HCT116 (cell line): ENCODE measurements around the gene ALAD. TPM values are rescaled to one million over a fixed set of nuclear protein-coding genes. Genes with fewer than 3 reads are reported as not detected.

Experiments
- ATAC-seq: fragments of 200-7000 bp; cut with Tn5 transposase; 2 replicates; pipeline ENCODE4 v1.9.1; 2020; ENCODE audit warnings: mild to moderate bottlenecking, moderate library complexity
- BruUV-seq: library from RNA; stranded (reverse); fragments of 400-500 nt; replicated peaks from 2 replicates; lab custom pipeline; 2021; lab: Mats Ljungman, UMichigan
- CTCF ChIA-PET: fragments of 300-600 bp; sonication (Branson Sonifier 250); formaldehyde crosslinking; loops from one replicate; lab custom pipeline; 2021; ENCODE audit warnings: antibody characterized with exemption; lab: Charles Lee
- POLR2A ChIA-PET: fragments of 300-600, 350-600 bp; sonication (Branson Sonifier 250); formaldehyde crosslinking; loops from one replicate; lab custom pipeline; 2021; ENCODE audit warnings: antibody characterized with exemption; lab: Charles Lee
- RAD21 ChIA-PET, 2 experiments: fragments of 300-600 bp; sonication (Branson Sonifier 250); formaldehyde crosslinking; loops; one replicate each; lab custom pipeline; 2023; ENCODE audit warnings: low total read pairs in 2 of 2; ENCODE audit not compliant: uncharacterized antibody in 2 of 2, unreplicated experiment in 2 of 2, low non-redundant PET in 1 of 2; lab: Charles Lee
- DNase-seq: peaks from one replicate; pipeline ENCODE4 v3.0.0-alpha.2; 2010; ENCODE audit warnings: low read depth, low spot score
- H2AFZ ChIP-seq: fragments of 200-600 bp; shearing (Covaris generic), sonication (generic); 2 replicates; pipeline ENCODE4 v1.6.1; 2017; ENCODE audit warnings: low read depth, mixed run types, mixed read lengths, antibody characterized with exemption, low read length; ENCODE audit not compliant: poor library complexity, severe bottlenecking
- H3K27ac ChIP-seq: 2 replicates; pipeline ENCODE4 v1.5.1; 2012; ENCODE audit warnings: low read depth, low read length
- H3K27me3 ChIP-seq: fragments of 200-600 bp; sonication (generic); 2 replicates; pipeline ENCODE4 v1.6.1; 2016; ENCODE audit warnings: mixed run types, low read length, mixed read lengths; ENCODE audit not compliant: insufficient read depth
- H3K36me3 ChIP-seq, 2 experiments: fragments of 200-500 bp in 1 of 2; fragments of 200-600 bp in 1 of 2; sonication (Bioruptor generic) in 1 of 2; sonication (generic) in 1 of 2; 2 replicates each; pipeline versions ENCODE4 v1.5.1 to v1.6.1; 2014 to 2016; ENCODE audit warnings: low read length in 2 of 2, inconsistent platforms in 1 of 2, mixed read lengths in 1 of 2, mixed run types in 1 of 2; ENCODE audit not compliant: insufficient read depth in 2 of 2, control insufficient read depth in 1 of 2
- H3K4me1 ChIP-seq, 2 experiments: fragments of 200-600 bp in 1 of 2; sonication (generic) in 1 of 2; 2 replicates each; pipeline versions ENCODE4 v1.5.1 to v1.6.1; 2012 to 2017; ENCODE audit warnings: low read length in 2 of 2, inconsistent platforms in 1 of 2, mild to moderate bottlenecking in 1 of 2, mixed read lengths in 1 of 2, mixed run types in 1 of 2, moderate library complexity in 1 of 2; ENCODE audit not compliant: insufficient read depth in 2 of 2, control insufficient read depth in 1 of 2
- H3K4me2 ChIP-seq: fragments of 200-600 bp; sonication (generic); 2 replicates; pipeline ENCODE4 v1.6.1; 2017; ENCODE audit warnings: mixed run types, low read length, mixed read lengths
- H3K4me3 ChIP-seq, 2 experiments: fragments of 200-600 bp in 1 of 2; sonication (generic) in 1 of 2; replicated peaks in 1 of 2; 2 replicates each; pipeline ENCODE4 v1.5.1; 2011 to 2016; ENCODE audit warnings: low read length in 2 of 2, control low read depth in 1 of 2, low read depth in 1 of 2, mild to moderate bottlenecking in 1 of 2, mixed read lengths in 1 of 2, mixed run types in 1 of 2
- H3K79me2 ChIP-seq: fragments of 200-600 bp; sonication (generic); 2 replicates; pipeline ENCODE4 v1.6.1; 2017; ENCODE audit warnings: mild to moderate bottlenecking, mixed run types, low read length, moderate library complexity, mixed read lengths; ENCODE audit not compliant: insufficient read depth
- H3K9ac ChIP-seq: fragments of 200-600 bp; sonication (generic); 2 replicates; pipeline ENCODE4 v1.6.1; 2016; ENCODE audit warnings: low read length, mixed read lengths
- H3K9me2 ChIP-seq: fragments of 200-600 bp; sonication (generic), shearing (Covaris generic); 2 replicates; pipeline ENCODE4 v1.6.1; 2017; ENCODE audit warnings: mixed run types, mild to moderate bottlenecking, moderate library complexity; ENCODE audit not compliant: insufficient read depth
- H3K9me3 ChIP-seq, 2 experiments: fragments of 200-500 bp in 1 of 2; fragments of 200-600 bp in 1 of 2; sonication (Bioruptor generic) in 1 of 2; sonication (generic) in 1 of 2; 2 replicates each; pipeline ENCODE4 v1.6.1; 2014 to 2017; ENCODE audit warnings: low read length in 2 of 2, mixed read lengths in 2 of 2, inconsistent platforms in 1 of 2, low read depth in 1 of 2, mild to moderate bottlenecking in 1 of 2, mixed run types in 1 of 2, moderate library complexity in 1 of 2; ENCODE audit not compliant: control insufficient read depth in 1 of 2, insufficient read depth in 1 of 2
- H4K20me1 ChIP-seq: fragments of 200-600 bp; sonication (generic), shearing (Covaris generic); 2 replicates; pipeline ENCODE4 v1.6.1; 2017; ENCODE audit warnings: mixed run types, mild to moderate bottlenecking, moderate library complexity; ENCODE audit not compliant: insufficient read depth
- ATF3 ChIP-seq: IDR thresholded peaks from 2 replicates; pipeline ENCODE4 v1.6.1; 2012
- CBX3 ChIP-seq: IDR thresholded peaks from 2 replicates; pipeline ENCODE4 v1.6.1; 2012; ENCODE audit warnings: low read depth
- ELF1 ChIP-seq: IDR thresholded peaks from 2 replicates; pipeline ENCODE4 v1.6.1; 2012; ENCODE audit warnings: low read depth, borderline replicate concordance
- EZH2 ChIP-seq: fragments of 200-600 bp; sonication (generic); IDR thresholded peaks from 2 replicates; pipeline ENCODE4 v1.6.1; 2017; ENCODE audit warnings: antibody characterized with exemption, mixed run types
- FOSL1 ChIP-seq: IDR thresholded peaks from 2 replicates; pipeline ENCODE4 v1.6.1; 2012; ENCODE audit warnings: low read depth
- MAX ChIP-seq: IDR thresholded peaks from 2 replicates; pipeline ENCODE4 v1.6.1; 2012
- POLR2A ChIP-seq: IDR thresholded peaks from 2 replicates; pipeline ENCODE4 v1.7.0; 2011; ENCODE audit warnings: borderline replicate concordance; ENCODE audit not compliant: insufficient read depth, insufficient read length; ENCODE audit errors: extremely low read depth
- POLR2AphosphoS5 ChIP-seq: IDR thresholded peaks from 2 replicates; pipeline ENCODE4 v1.6.1; 2011; ENCODE audit warnings: mild to moderate bottlenecking, low read depth, low read length, moderate library complexity
- SRF ChIP-seq: IDR thresholded peaks from 2 replicates; pipeline ENCODE4 v1.6.1; 2012; ENCODE audit warnings: low read depth
- TCF7L2 ChIP-seq: IDR thresholded peaks from 2 replicates; pipeline ENCODE4 v1.7.0; 2011; ENCODE audit warnings: borderline replicate concordance, inconsistent platforms; ENCODE audit not compliant: insufficient read depth, insufficient read length; ENCODE audit errors: extremely low read depth
- YY1 ChIP-seq: IDR thresholded peaks from 2 replicates; pipeline ENCODE4 v1.6.1; 2011; ENCODE audit warnings: low read length, low read depth, moderate library complexity, mild to moderate bottlenecking; ENCODE audit not compliant: insufficient replicate concordance; ENCODE audit errors: extremely low read depth
- ZBTB33 ChIP-seq: IDR thresholded peaks from 2 replicates; pipeline ENCODE4 v1.6.1; 2011; ENCODE audit warnings: mild to moderate bottlenecking, low read length, moderate library complexity; ENCODE audit not compliant: insufficient replicate concordance; ENCODE audit errors: extremely low read depth
- ZFX ChIP-seq: fragments of 450-650 bp; IDR thresholded peaks from 2 replicates; pipeline ENCODE4 v1.6.1; 2017
- intact Hi-C: fragments of 100-400 bp; cut with micrococcal nuclease; formaldehyde crosslinking; loops from 2 replicates; pipeline ENCODE4 v1.10.0; 2022
- total RNA-seq: library from RNA; stranded (reverse); gene quantifications from one replicate; pipeline ENCODE4 v1.2.1, GENCODE V29; 2021; ENCODE audit not compliant: unreplicated experiment

Gene ALAD
- total RNA-seq, 1 experiment from 2014 or later: 14.0 TPM

- no peak for TF ChIP-seq ZBTB33
These were observed 15.2 kb upstream of the ALAD start (continued) for GRCh38 chr9:113416149-113416721.

- Histone ChIP-seq H3K9me3 (no peaks in the 10 kb centered on the region), H3K79me2 (peaks cover 33% of the 10 kb centered on the region), H3K4me3 (peak within 1 kb of the TSS; percentile 95 to 98), H3K4me1 (peaks cover 6 to 17% of the 10 kb centered on the region in 2 experiments), H2AFZ (peak within 1 kb of the TSS; percentile 28), H3K27me3 (no peaks in the 10 kb centered on the region), H3K9me2 (no peaks in the 10 kb centered on the region), H3K4me2 (peak within 1 kb of the TSS; percentile 83), H4K20me1 (peaks cover 3% of the 10 kb centered on the region; the same call in 1 of the 2 replicates), H3K36me3 (peaks cover 12 to 20% of the 10 kb centered on the region in 2 experiments; a peak in 3 of 4 replicates), H3K9ac (peak within 1 kb of the TSS; percentile 92), H3K27ac (peak within 1 kb of the TSS; percentile 89)
- TF ChIP-seq FOSL1 (no peak), MAX (no peak), YY1 (peak; percentile 65), ATF3 (no peak), ZFX (peak; percentile 28; the same call in 1 of the 2 replicates), TCF7L2 (peak; percentile 54), EZH2 (no peak), POLR2AphosphoS5 (peak; percentile 84), POLR2A (peak; percentile 88), SRF (no peak), ELF1 (no peak), ZBTB33 (peak; percentile 82), CBX3 (no peak)
- DNase-seq (peak; percentile 92), ATAC-seq (peak; percentile 91)
- no TSS peak for BruUV-seq
- ChIA-PET RAD21 (interaction anchor here in 1 of 2 experiments (1.0 kb wide), 2 partner anchors 9 to 33 kb away, joined by 3 to 8 read pairs; partner anchors contain the start of genes ALAD and HDHD3), POLR2A (interaction anchor here (0.8 to 1.9 kb wide), 11 partner anchors 9 to 189 kb away, joined by 3 to 13 read pairs (median 4); partner anchors contain the start of genes ALAD, CDC26, FKBP15 and PRPF4), CTCF (interaction anchor here (0.7 to 2.0 kb wide), 5 partner anchors 9 to 245 kb away, joined by 3 to 19 read pairs (median 4); partner anchors contain the start of genes ALAD, CDC26 and PRPF4)
- intact Hi-C loops: no loop called here
These were observed 9.3 kb upstream of the ALAD start, which contains the start of the genes C9orf43 and POLE3 for GRCh38 chr9:113410207-113410864. Gene C9orf43 (plus strand): TSS chr9:113410747. CDS start chr9:113413494, 2,747 bp downstream. Gene POLE3 (minus strand): TSS chr9:113410675. CDS start chr9:113410293, 382 bp downstream.
